HepG2 (cell line): ENCODE measurements around the gene ANKRD27. TPM values are rescaled to one million over a fixed set of nuclear protein-coding genes. Genes with fewer than 3 reads are reported as not detected.

Experiments used
- ATF3 ChIP-seq: sonication (generic); formaldehyde crosslinking; IDR thresholded peaks from 2 replicates; pipeline ENCODE4 v1.4.0; 2020; ENCODE audit warnings: missing genetic modification reagents
- DZIP1 ChIP-seq: sonication (generic); formaldehyde crosslinking; IDR thresholded peaks from 2 replicates; pipeline ENCODE4 v1.5.0; 2020; ENCODE audit warnings: mild to moderate bottlenecking, missing genetic modification reagents
- JDP2 ChIP-seq: sonication (generic); formaldehyde crosslinking; IDR thresholded peaks from 2 replicates; pipeline ENCODE4 v1.8.1; 2022; ENCODE audit warnings: missing genetic modification reagents, borderline replicate concordance
- MEIS1 ChIP-seq: sonication (generic); formaldehyde crosslinking; IDR thresholded peaks from 2 replicates; pipeline ENCODE4 v1.9.0; 2021; ENCODE audit warnings: mild to moderate bottlenecking, missing genetic modification reagents, moderate library complexity, borderline replicate concordance
- NFE2 ChIP-seq: sonication (generic); formaldehyde crosslinking; IDR thresholded peaks from 2 replicates; pipeline ENCODE4 v1.4.0; 2020; ENCODE audit warnings: missing genetic modification reagents
- PAX8 ChIP-seq: sonication (generic); formaldehyde crosslinking; IDR thresholded peaks from 2 replicates; pipeline ENCODE4 v1.8.0; 2022; ENCODE audit warnings: mild to moderate bottlenecking, missing genetic modification reagents, borderline replicate concordance
- PBX2 ChIP-seq: IDR thresholded peaks from 2 replicates; pipeline ENCODE4 v1.6.1; 2016; ENCODE audit warnings: control low read depth
- SALL1 ChIP-seq: sonication (generic); formaldehyde crosslinking; IDR thresholded peaks from 2 replicates; pipeline ENCODE4 v1.8.0; 2022; ENCODE audit warnings: mild to moderate bottlenecking, missing genetic modification reagents
- SOX13 ChIP-seq, 3 experiments: fragments of 450-650 bp in 1 of 3; sonication (generic) in 1 of 3; formaldehyde crosslinking in 1 of 3; IDR thresholded peaks in 2 of 3; conservative IDR thresholded peaks in 1 of 3; 2 replicates each; pipeline versions ENCODE4 v1.5.0 to v1.6.1; 2016 to 2020; ENCODE audit warnings: antibody characterized with exemption in 1 of 3, mild to moderate bottlenecking in 1 of 3, missing compliant biosample characterization in 1 of 3, missing genetic modification reagents in 1 of 3, moderate library complexity in 1 of 3
- TFDP1 ChIP-seq: IDR thresholded peaks from 2 replicates; pipeline ENCODE4 v1.6.1; 2016; ENCODE audit warnings: missing compliant biosample characterization, missing genetic modification reagents, borderline replicate concordance
- TOPORS ChIP-seq: sonication (generic); formaldehyde crosslinking; IDR thresholded peaks from 2 replicates; pipeline ENCODE4 v1.8.0; 2023; ENCODE audit warnings: mild to moderate bottlenecking, missing genetic modification reagents
- ZBTB3 ChIP-seq: sonication (generic); formaldehyde crosslinking; IDR thresholded peaks from 2 replicates; pipeline ENCODE4 v1.4.0; 2020; ENCODE audit warnings: low read depth, mild to moderate bottlenecking, moderate library complexity, missing genetic modification reagents, borderline replicate concordance
- ZBTB37 ChIP-seq: sonication (generic); formaldehyde crosslinking; IDR thresholded peaks from 2 replicates; pipeline ENCODE4 v1.4.0; 2020; ENCODE audit warnings: mild to moderate bottlenecking, missing genetic modification reagents
- ZNF136 ChIP-seq: sonication (generic); formaldehyde crosslinking; IDR thresholded peaks from 2 replicates; pipeline ENCODE4 v1.8.1; 2022; ENCODE audit warnings: low read depth, mild to moderate bottlenecking, moderate library complexity, missing genetic modification reagents
- ZNF354B ChIP-seq: sonication (generic); formaldehyde crosslinking; IDR thresholded peaks from 2 replicates; pipeline ENCODE4 v1.8.0; 2022; ENCODE audit warnings: mild to moderate bottlenecking, missing genetic modification reagents
- ZNF431 ChIP-seq: sonication (generic); formaldehyde crosslinking; IDR thresholded peaks from 2 replicates; pipeline ENCODE4 v1.9.0; 2022; ENCODE audit warnings: missing genetic modification reagents, low read depth, mild to moderate bottlenecking, borderline replicate concordance
- ZNF574 ChIP-seq: sonication (generic); formaldehyde crosslinking; IDR thresholded peaks from 2 replicates; pipeline ENCODE4 v1.4.0; 2020; ENCODE audit warnings: missing genetic modification reagents
- polyA plus RNA-seq, 8 experiments: library from polyadenylated mRNA; depleted of rRNA in 3 of 8; stranded (reverse) in 7 of 8; unstranded in 1 of 8; fragments of >200 nt; fragmentation: Illumina TruSeq in 4 of 8; extraction: Trizol in 4 of 8; gene quantifications; 2 replicates each; pipeline versions ENCODE4 v1.2.1 to v1.2.3, GENCODE V29; 2011 to 2016; ENCODE audit warnings: low read depth in 4 of 8, missing spikeins in 1 of 8, mixed read lengths in 1 of 8; ENCODE audit not compliant: insufficient read depth in 1 of 8
- total RNA-seq, 5 experiments: library from RNA; depleted of rRNA; stranded (reverse); fragments of >200 nt; fragmentation: Illumina TruSeq; extraction: Trizol; gene quantifications; 2 replicates each; pipeline ENCODE4 v1.2.3, GENCODE V29; 2016; ENCODE audit warnings: low read depth in 1 of 5

Gene ANKRD27
- total and polyA plus RNA-seq, 2 of the 13 experiments (the other 11 are each of a cell fraction or from before 2014, with no cell fraction given) = 22.2 to 23.7 TPM

GRCh38 chr19:32580901-32581704 lies 93.9 kb downstream of the ANKRD27 start, which contains the start of gene PDCD5 (continued):
- TF ChIP-seq ZBTB37 (CRISPR knock-in tag) (no peak), NFE2 (CRISPR knock-in tag) (no peak), TFDP1 (CRISPR knock-in tag) (peak; percentile 52; the same call in 1 of the 2 replicates), ZNF431 (CRISPR knock-in tag) (peak; percentile 40; the same call in 1 of the 2 replicates), ZNF354B (CRISPR knock-in tag) (no peak; the same call in 1 of the 2 replicates), DZIP1 (CRISPR knock-in tag) (no peak), ATF3 (0 out of 2 replicates have a peak, but pooled peaks have one; percentile 26), MEIS1 (no peak), PBX2 (CRISPR knock-in tag) (no peak), PAX8 (CRISPR knock-in tag) (no peak), JDP2 (CRISPR knock-in tag) (no peak), ZNF136 (CRISPR knock-in tag) (no peak), ZBTB3 (CRISPR knock-in tag) (no peak), ZNF574 (CRISPR knock-in tag) (peak; percentile 35; the same call in 1 of the 2 replicates), SOX13 (IDR thresholded peaks at IDR 0.05) (no peak), SOX13 (CRISPR knock-in tag; conservative IDR thresholded peaks at IDR 0.05 in 1 of 2, IDR thresholded peaks at IDR 0.05 in 1 of 2) (peak in 1 of 2 experiments; percentile 31; a peak in 1 of 4 replicates), SALL1 (CRISPR knock-in tag) (peak; percentile 47; the same call in 1 of the 2 replicates), TOPORS (CRISPR knock-in tag) (0 out of 2 replicates have a peak, but pooled peaks have one; percentile 12)
